Keratinocyte (primary cell): ENCODE data around the gene JDP2.

Experiments
- CTCF ChIP-seq, 3 experiments: IDR thresholded peaks in 1 of 3; conservative IDR thresholded peaks in 1 of 3; optimal IDR thresholded peaks in 1 of 3; 2 replicates in 2 of 3; 3 replicates in 1 of 3; pipeline versions ENCODE3 to v1.5.1; 2011; ENCODE audit warnings: low read length in 3 of 3, mild to moderate bottlenecking in 3 of 3, moderate library complexity in 2 of 3, control low read depth in 1 of 3, inconsistent platforms in 1 of 3; ENCODE audit not compliant: insufficient read depth in 2 of 3; ENCODE audit errors: extremely low read depth in 1 of 3
- EZH2 ChIP-seq: IDR thresholded peaks from one replicate; pipeline ENCODE4 v1.6.1; 2012; ENCODE audit warnings: inconsistent platforms, mild to moderate bottlenecking, low read length, moderate library complexity

DNA sequence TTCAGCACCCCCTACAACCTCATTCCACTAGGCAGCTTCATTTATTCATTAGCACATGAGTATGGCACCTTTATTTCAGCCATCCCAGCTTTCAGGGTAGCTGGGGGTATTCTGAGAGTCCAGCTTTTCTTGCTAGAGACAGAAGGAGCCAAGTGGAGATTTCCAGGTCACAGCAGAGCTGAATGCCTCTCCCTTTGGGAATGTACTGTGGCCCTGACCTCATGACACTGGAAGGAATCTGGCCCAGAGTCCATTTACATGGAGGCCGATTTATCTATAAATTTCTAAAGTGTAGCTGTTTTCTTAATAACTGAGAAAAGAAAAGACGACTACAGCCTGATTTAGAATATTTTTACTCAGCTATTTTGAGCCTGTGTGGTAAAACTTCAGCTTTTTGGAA lies 47.2 kb upstream of the JDP2 start:
- TF ChIP-seq CTCF (optimal IDR thresholded peaks at IDR 0.05 in 1 of 3, IDR thresholded peaks at IDR 0.05 in 1 of 3, conservative IDR thresholded peaks at IDR 0.05 in 1 of 3; ENCODE audit: extremely low read depth in 1 of 3, insufficient read depth in 2 of 3, low read length in 3 of 3) (no peak), EZH2 (no peak)
